B cell (primary cell): ENCODE measurements around the gene MRPS9. TPM values are rescaled to one million over a fixed set of nuclear protein-coding genes. Genes with fewer than 3 reads are reported as not detected.

Experiments
- ATAC-seq: fragments of 200-7000 bp; cut with Tn5 transposase; one replicate; pipeline ENCODE4 v1.10.0; 2021; ENCODE audit warnings: low read depth, mild to moderate bottlenecking, moderate number of reproducible peaks, moderate library complexity
- CTCF ChIA-PET: fragments of 350-600 bp; sonication (Branson Sonifier 250); formaldehyde crosslinking; loops from one replicate; lab custom pipeline; 2021; ENCODE audit warnings: antibody characterized with exemption, inconsistent platforms; lab: Charles Lee
- POLR2A ChIA-PET: fragments of 350-600 bp; sonication (Branson Sonifier 250); formaldehyde crosslinking; loops from one replicate; lab custom pipeline; 2021; ENCODE audit warnings: antibody characterized with exemption; lab: Charles Lee
- DNase-seq: peaks from one replicate; pipeline ENCODE4 v3.0.0; 2013
- H2AFZ ChIP-seq: 2 replicates; pipeline ENCODE4 v1.6.1; 2012; ENCODE audit warnings: mild to moderate bottlenecking, low read depth, low read length; ENCODE audit not compliant: insufficient read depth, poor library complexity, severe bottlenecking
- H3K27ac ChIP-seq, 2 donors: 1 replicate in 1 of 2; 2 replicates in 1 of 2; pipeline ENCODE4 v1.5.1; 2012 to 2013; ENCODE audit warnings: low read length in 2 of 2, mild to moderate bottlenecking in 2 of 2, moderate library complexity in 1 of 2
- H3K27me3 ChIP-seq, 4 experiments: fragments of 200-600 bp in 1 of 4; sonication (generic) in 1 of 4; replicated peaks in 1 of 4; 1 replicate in 2 of 4; 2 replicates in 2 of 4; pipeline versions ENCODE4 v1.6.1 to v1.7.0; 2013 to 2016; ENCODE audit warnings: low read length in 3 of 4, mild to moderate bottlenecking in 2 of 4, mixed read lengths in 1 of 4, moderate library complexity in 1 of 4; ENCODE audit not compliant: insufficient read depth in 4 of 4, control insufficient read depth in 3 of 4; ENCODE audit errors: control extremely low read depth in 1 of 4
- H3K36me3 ChIP-seq, 2 experiments: replicated peaks in 1 of 2; 1 replicate in 1 of 2; 2 replicates in 1 of 2; pipeline versions ENCODE4 v1.6.1 to v1.7.1; 2013; ENCODE audit warnings: low read length in 1 of 2; ENCODE audit not compliant: insufficient read depth in 2 of 2, control insufficient read depth in 1 of 2; ENCODE audit errors: control extremely low read depth in 1 of 2, extremely low read depth in 1 of 2
- H3K4me1 ChIP-seq, 2 donors: fragments of 200-600 bp in 1 of 2; sonication (generic) in 1 of 2; 1 replicate in 1 of 2; 2 replicates in 1 of 2; pipeline versions ENCODE4 v1.5.1 to v1.6.1; 2013 to 2017; ENCODE audit warnings: low read length in 2 of 2; ENCODE audit not compliant: control insufficient read depth in 2 of 2, insufficient read depth in 2 of 2
- H3K4me2 ChIP-seq: replicated peaks from 2 replicates; pipeline ENCODE3; 2012; ENCODE audit warnings: mild to moderate bottlenecking, low read depth, low read length; ENCODE audit not compliant: poor library complexity, severe bottlenecking
- H3K4me3 ChIP-seq, 5 experiments: fragments of 200-600 bp in 1 of 5; sonication (generic) in 1 of 5; 1 replicate in 3 of 5; 2 replicates in 2 of 5; pipeline versions ENCODE4 v1.5.1 to v1.7.0; 2011 to 2016; ENCODE audit warnings: low read length in 4 of 5, mild to moderate bottlenecking in 4 of 5, low read depth in 2 of 5, control low read depth in 1 of 5, moderate library complexity in 1 of 5; ENCODE audit not compliant: insufficient read depth in 1 of 5; ENCODE audit errors: control extremely low read depth in 1 of 5, extremely low read depth in 1 of 5
- H3K79me2 ChIP-seq: fragments of 200-600 bp; sonication (generic); one replicate; pipeline ENCODE4 v1.6.0; 2016; ENCODE audit warnings: low read length; ENCODE audit not compliant: control insufficient read depth, insufficient read depth
- H3K9ac ChIP-seq: fragments of 200-600 bp; sonication (generic); 2 replicates; pipeline ENCODE4 v1.6.1; 2017; ENCODE audit warnings: mild to moderate bottlenecking, low read length, moderate library complexity
- H3K9me3 ChIP-seq, 3 donors: one replicate each; pipeline versions ENCODE4 v1.6.1 to v1.7.1; 2013; ENCODE audit warnings: low read length in 2 of 3; ENCODE audit not compliant: control insufficient read depth in 2 of 3, insufficient read depth in 1 of 3; ENCODE audit errors: control extremely low read depth in 1 of 3
- H4K20me1 ChIP-seq: 2 replicates; pipeline ENCODE4 v1.6.0; 2012; ENCODE audit warnings: mild to moderate bottlenecking, low read length; ENCODE audit not compliant: insufficient read depth, control insufficient read depth, poor library complexity, severe bottlenecking
- H3K27ac Mint-ChIP-seq: one replicate; pipeline ENCODE4 v1.8.0; 2021; ENCODE audit warnings: mixed read lengths
- H3K27me3 Mint-ChIP-seq: one replicate; pipeline ENCODE4 v1.8.0; 2021; ENCODE audit warnings: mixed read lengths
- H3K4me1 Mint-ChIP-seq: one replicate; pipeline ENCODE4 v1.8.0; 2021; ENCODE audit warnings: mixed read lengths
- H3K4me3 Mint-ChIP-seq: one replicate; pipeline ENCODE4 v1.8.0; 2021; ENCODE audit warnings: mixed read lengths
- H3K9me3 Mint-ChIP-seq: one replicate; pipeline ENCODE4 v1.8.0; 2022; ENCODE audit warnings: mixed read lengths; ENCODE audit not compliant: insufficient read depth
- CTCF ChIP-seq: fragments of 200-600 bp; IDR thresholded peaks from one replicate; pipeline ENCODE4 v1.8.0; 2022; ENCODE audit warnings: antibody characterized with exemption, mild to moderate bottlenecking
- EZH2 ChIP-seq: IDR thresholded peaks from 2 replicates; pipeline ENCODE4 v1.6.1; 2012; ENCODE audit warnings: borderline replicate concordance, low read depth, mild to moderate bottlenecking, moderate library complexity, low read length; ENCODE audit not compliant: insufficient read depth, poor library complexity, severe bottlenecking
- WGBS: methylation state at CpG from one replicate; pipeline ENCODE4 v1.1.5; 2013; ENCODE audit warnings: missing lambda C conversion rate; ENCODE audit not compliant: insufficient coverage; 5-methylcytosine and 5-hydroxymethylcytosine counted together
- intact Hi-C: fragments of 100-400 bp; cut with micrococcal nuclease; formaldehyde crosslinking; loops from one replicate; pipeline ENCODE4 v1.10.0; 2022
- polyA plus RNA-seq: library from polyadenylated mRNA; depleted of rRNA; stranded (reverse); fragments of >200 nt; gene quantifications from 2 replicates; pipeline ENCODE4 v1.2.3, GENCODE V29; 2012
- total RNA-seq, 2 donors: library from RNA; stranded (reverse); fragments of 120-200 nt in 1 of 2; gene quantifications; 1 replicate in 1 of 2; 2 replicates in 1 of 2; pipeline versions ENCODE4 v1.2.3 to v1.2.4, GENCODE V29; 2013 to 2022

MRPS9 gene
- total and polyA plus RNA-seq, 2 donors (not counting 1 experiment from before 2014, with no cell fraction given): 13.0 to 19.8 TPM

GRCh38 chr2:105112345-105112744 lies 74.5 kb downstream of the MRPS9 start:
- Histone ChIP-seq H3K9ac (no peak overlapping the region), H3K36me3 (no peaks in the 10 kb centered on the region), H3K4me2 (no peak overlapping the region), H3K4me1 (no peaks in the 10 kb centered on the region), H2AFZ (no peak overlapping the region), H4K20me1 (no peaks in the 10 kb centered on the region), H3K79me2 (no peaks in the 10 kb centered on the region), H3K27me3 (no peaks in the 10 kb centered on the region), H3K9me3 (no peaks in the 10 kb centered on the region), H3K4me3 (no peak overlapping the region), H3K27ac (no peak overlapping the region)
- ChIA-PET CTCF (interaction anchor here (0.8 to 18.6 kb wide), 3 partner anchors 38 to 124 kb away, joined by 3 to 643 read pairs (median 89); partner anchors contain the start of gene GPR45), POLR2A (no interaction called here)
- Mint-ChIP-seq H3K27me3 (no peaks in the 10 kb centered on the region), H3K4me1 (no peaks in the 10 kb centered on the region), H3K27ac (no peak overlapping the region), H3K4me3 (no peak overlapping the region), H3K9me3 (no peaks in the 10 kb centered on the region)
- intact Hi-C loops: no loop called here
- WGBS: 98% methylated on average over 12 of the region's 12 CpGs
- DNase-seq (no peak), ATAC-seq (no peak)
- TF ChIP-seq CTCF (no peak), EZH2 (no peak)

- Histone ChIP-seq H3K9ac (no peak overlapping the region), H3K4me3 (no peak overlapping the region), H2AFZ (no peak overlapping the region), H3K4me2 (no peak overlapping the region), H3K9me3 (no peaks in the 10 kb centered on the region), H3K27ac (no peak overlapping the region), H3K4me1 (no peaks in the 10 kb centered on the region), H4K20me1 (no peaks in the 10 kb centered on the region), H3K36me3 (no peaks in the 10 kb centered on the region), H3K79me2 (no peaks in the 10 kb centered on the region), H3K27me3 (no peaks in the 10 kb centered on the region)
- no peaks in the 10 kb centered on the region for H3K27me3 Mint-ChIP-seq
- POLR2A ChIA-PET: no interaction called here
- CTCF ChIA-PET: interaction anchor here (0.8 to 18.6 kb wide), 19 partner anchors 10 to 606 kb away, joined by 3 to 643 read pairs (median 5); partner anchors contain the start of genes GPR45 and MRPS9
- H3K4me1 Mint-ChIP-seq: no peaks in the 10 kb centered on the region
- no peak for DNase-seq
- WGBS: 60% methylated on average over 1 of the region's 4 CpGs
- H3K9me3 Mint-ChIP-seq: no peaks in the 10 kb centered on the region
- TF ChIP-seq CTCF: no peak
- no peak for TF ChIP-seq EZH2
- ATAC-seq: no peak
- intact Hi-C loops: loop anchor here (1.0 kb wide), 2 partner anchors 66 to 125 kb away; no protein-coding TSS in a partner anchor
- no peak overlapping the region for H3K27ac Mint-ChIP-seq
- H3K4me3 Mint-ChIP-seq: no peak overlapping the region
Measured at GRCh38 chr2:105113616-105114291, 75.9 kb downstream of the MRPS9 start.
